Hypothalamus (tissue), 51 donors: ENCODE data around the gene R3HCC1L.
"Not testable (repeated sequence)": the region's sequence is repeated elsewhere in the genome, so short reads cannot be mapped to it uniquely, and the experiment has no call there.

ENCODE experiments used
- DNase-seq, 51 donors: peaks; one replicate each; lab custom pipeline; 2025; lab: John Stamatoyannopoulos, UW

The R3HCC1L gene

DNA sequence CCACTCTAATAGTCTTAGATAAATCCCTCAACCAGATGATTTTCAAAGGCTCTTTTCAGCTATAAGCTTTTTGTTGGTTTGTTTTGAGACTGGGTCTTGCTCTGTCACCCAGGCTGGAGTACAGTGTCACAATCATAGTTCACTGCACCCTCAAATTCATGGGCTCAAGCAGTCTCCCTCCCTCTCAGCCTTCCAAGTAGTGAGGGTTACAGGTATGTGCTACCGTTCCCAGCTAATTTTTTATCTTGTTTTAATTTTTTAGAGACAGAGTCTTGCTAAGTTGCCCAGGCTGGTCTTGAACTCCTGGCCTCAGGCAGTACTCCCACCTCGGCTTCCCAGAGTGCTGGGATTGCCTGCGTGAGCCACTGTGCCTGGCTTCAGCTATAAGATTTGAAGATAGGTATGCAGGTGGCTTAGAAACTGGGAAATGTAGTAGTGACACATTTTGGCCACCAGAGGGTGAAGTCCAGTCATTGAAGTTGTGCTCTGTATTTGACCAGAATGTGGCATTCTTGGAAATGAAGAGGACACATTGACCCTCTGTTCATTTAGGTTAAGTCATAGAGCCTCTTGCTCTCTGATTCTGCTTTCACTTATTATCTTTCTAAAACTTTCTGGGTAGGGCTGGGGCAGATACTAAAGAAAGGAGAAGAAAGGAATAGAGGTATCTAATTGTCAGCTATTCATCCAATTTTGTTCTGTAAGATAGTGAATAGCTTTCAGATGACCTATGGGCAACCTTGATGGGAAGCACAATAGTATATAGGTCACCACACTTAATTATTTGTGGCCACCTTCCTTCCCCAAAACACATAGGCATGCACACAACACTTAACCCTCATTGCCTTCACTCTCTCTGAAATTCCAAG lies 36.0 kb downstream of the R3HCC1L start:
- peak in 11 of 51 donors; percentile 2 to 30 (median 11) for DNase-seq

- DNase-seq = no peak
Observed at GRCh38 chr10:98172073-98172472, 37.6 kb downstream of the R3HCC1L start.

GRCh38 chr10:98172495-98172894 lies 38.0 kb downstream of the R3HCC1L start:
- DNase-seq = no peak

- no peak for DNase-seq
Observed at GRCh38 chr10:98173260-98173659, 38.8 kb downstream of the R3HCC1L start.

DNA sequence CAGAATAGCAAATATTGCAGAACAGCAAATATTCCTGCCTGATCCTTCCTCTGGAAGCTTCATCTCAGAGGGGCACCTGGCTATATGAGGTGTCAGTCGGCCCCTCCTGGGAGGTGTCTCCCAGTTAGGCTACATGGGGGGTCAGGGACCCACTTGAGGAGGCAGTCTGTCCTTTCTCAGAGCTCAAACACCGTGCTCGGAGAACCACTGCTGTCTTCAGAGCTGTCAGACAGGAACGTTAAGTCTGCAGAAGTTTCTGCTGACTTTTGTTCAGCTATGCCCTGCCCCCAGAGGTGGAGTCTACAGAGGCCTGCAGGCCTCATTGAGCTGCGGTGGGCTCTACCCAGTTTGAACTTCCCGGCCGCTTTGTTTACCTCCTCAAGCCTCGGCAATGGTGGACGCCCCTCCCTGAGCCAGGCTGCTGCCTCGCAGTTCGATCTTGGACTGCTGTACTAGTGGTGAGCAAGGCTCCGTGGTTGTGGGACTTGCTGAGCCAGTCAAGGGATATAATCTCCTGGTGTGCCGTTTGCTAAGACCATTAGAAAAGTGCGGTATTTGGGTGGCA lies 48.0 kb downstream of the R3HCC1L start:
- DNase-seq = not testable (repeated sequence)

DNA sequence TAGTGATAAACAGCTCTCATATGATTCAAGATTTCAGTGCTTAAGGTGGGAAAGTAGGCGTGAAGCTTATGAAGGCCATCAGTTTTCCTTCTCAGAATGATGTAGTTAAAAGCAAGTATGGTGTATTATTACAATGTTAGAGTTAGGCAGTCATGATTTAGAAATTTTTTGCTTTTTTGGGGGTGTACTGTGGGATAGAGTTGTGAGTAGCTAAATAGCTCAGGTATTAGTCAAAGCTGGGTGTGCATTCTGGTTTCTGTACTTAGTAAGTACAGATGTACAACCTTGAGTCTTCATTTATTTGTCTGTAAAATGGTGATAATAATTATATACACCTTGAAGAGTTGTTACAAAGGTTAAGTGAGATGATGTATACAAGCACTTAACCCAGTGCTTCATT lies 52.2 kb downstream of the R3HCC1L start:
- no peak for DNase-seq

- DNase-seq = not testable (repeated sequence)
Observed at GRCh38 chr10:98190773-98191172, 56.3 kb downstream of the R3HCC1L start.

GRCh38 chr10:98193037-98193436 lies 58.6 kb downstream of the R3HCC1L start:
- DNase-seq = no peak

DNA sequence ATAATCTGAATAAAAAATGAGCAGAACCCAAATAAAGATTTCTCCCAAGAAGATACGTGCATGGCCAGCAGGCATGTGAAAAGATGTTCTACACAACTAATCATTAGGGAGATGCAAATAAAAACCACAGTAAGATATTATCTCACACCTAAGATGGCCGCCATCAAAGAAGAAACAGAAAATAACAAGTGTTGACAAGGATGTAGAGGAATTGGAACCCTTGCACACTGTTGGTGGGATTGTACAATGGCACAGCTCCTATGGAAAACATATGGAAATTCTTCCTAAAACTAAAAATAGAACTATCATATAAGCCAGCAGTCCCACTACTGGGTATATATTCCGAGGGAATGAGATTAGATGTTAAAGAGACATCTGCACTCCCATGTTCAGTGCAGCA lies 60.2 kb downstream of the R3HCC1L start:
- DNase-seq = no peak

DNA sequence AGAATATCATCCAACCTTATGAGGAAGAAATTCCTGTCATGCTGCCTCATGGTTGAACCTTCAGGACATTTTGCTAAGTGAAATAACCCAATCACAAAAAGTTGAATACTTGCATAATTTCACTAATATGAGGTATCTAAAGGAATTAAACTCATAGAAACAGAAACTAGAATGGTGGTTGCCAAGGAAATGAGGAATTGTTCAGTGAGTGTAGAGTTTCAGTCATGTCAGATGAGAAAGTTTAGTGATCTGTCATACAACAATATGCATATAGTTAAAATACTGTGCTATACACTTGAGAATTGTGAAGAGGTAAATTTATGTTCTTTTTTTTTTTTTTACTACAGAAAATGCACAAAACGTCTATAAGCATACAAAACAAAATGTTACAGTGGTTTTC lies 60.7 kb downstream of the R3HCC1L start:
- DNase-seq = no peak

- no peak for DNase-seq
Observed at GRCh38 chr10:98196985-98197384, 62.5 kb downstream of the R3HCC1L start.

DNA sequence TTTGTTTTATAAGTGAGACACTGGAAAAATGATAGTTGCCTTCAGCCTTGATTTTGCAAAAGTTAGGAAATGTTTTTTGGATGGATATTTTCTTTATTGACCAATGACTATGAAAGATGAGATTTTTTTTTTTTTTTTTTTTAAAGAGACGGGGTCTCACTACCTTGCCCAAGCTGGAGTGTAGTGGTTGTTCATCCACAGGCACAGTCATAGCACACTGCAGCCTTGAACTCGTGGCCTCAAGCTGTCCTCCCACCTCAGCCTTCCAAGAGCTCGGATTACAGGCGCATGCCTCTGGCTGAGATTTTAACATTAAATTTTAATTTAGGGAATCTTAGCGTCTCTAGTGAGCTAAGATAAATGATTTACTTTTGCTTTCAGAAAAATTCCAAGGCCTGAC lies 67.3 kb downstream of the R3HCC1L start:
- no peak for DNase-seq

DNA sequence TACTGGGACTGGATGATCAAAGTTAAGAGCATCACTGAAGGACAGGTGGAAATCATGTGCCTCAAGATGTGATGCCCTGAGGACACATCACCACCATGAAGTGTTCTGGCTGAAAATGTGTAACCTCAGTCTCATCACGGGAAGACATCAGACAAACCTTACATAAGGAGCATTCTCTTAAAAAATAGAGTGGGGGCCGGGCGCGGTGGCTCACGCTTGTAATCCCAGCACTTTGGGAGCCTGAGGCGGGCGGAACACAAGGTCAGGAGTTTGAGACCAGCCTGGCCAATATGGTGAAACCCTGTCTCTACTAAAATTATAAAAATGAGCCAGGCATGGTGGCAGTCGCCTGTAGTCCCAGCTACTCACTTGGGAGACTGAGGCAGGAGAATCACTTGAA lies 67.9 kb downstream of the R3HCC1L start:
- no peak for DNase-seq

DNA sequence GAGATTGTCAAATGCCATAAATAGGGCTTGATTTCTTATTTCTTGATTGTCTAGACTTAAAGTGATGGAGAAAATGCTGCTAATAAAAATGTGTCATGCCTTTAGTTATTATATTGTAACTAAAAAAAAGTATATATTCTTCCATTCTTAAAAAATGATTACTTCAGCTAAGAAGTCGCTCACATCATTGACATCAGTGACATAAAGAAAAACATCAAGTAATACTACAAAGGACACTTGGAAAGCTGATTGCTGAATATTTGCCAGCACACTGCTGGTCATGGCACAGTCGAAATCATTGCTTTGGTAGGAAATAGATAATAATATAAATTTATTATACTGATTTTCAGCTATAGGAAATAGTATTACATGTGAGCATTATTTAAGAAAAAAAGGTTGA lies 70.9 kb downstream of the R3HCC1L start:
- DNase-seq = no peak

GRCh38 chr10:98208925-98209324 lies 74.5 kb downstream of the R3HCC1L start:
- no peak for DNase-seq

- no peak for DNase-seq
Observed at GRCh38 chr10:98209441-98209840, 75.0 kb downstream of the R3HCC1L start.

DNA sequence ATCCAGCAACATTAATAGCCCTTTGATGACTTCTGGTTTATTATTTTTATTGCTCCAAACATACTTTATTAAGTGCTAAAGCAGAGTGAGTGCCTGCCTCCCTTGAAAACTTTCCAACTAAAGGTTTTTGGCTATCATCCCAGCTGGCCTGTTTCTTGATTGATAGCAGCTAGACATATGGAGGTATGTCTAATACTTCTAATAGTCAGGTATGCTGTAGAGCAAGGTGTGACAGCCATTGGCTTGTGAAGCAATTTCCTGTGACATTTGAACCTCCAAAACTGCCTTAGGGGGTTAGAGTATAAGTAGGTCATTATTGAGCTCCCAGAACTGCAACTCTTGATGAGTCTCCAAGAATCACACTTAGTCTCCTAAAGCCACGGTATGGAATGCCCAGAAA lies 77.7 kb downstream of the R3HCC1L start:
- DNase-seq = no peak

- DNase-seq = no peak
Observed at GRCh38 chr10:98213740-98214139, 79.3 kb downstream of the R3HCC1L start.

- no peak for DNase-seq
Observed at GRCh38 chr10:98215373-98215772, 80.9 kb downstream of the R3HCC1L start.

- DNase-seq = no peak
Observed at GRCh38 chr10:98217801-98218200, 83.3 kb downstream of the R3HCC1L start.

DNA sequence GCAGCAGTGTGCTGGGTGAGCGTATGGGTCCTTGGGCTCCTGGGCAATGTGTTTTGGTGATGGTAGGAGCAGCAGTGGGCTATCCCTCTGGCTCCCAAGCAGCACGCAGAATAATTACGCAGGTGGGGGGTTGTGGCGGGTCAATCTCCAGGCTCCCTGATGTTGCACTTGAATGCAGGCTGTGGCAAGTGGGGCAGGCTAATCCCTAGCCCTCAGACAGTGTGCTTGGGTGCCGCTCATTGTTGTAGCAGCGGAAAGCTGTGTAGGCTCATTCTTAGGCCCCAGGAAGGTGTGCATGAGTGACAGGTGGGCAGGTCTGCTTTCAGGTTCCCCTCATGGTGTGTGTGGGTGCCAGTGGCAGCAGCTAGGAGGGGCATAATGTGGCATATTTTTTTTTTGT lies 89.4 kb downstream of the R3HCC1L start:
- DNase-seq = no peak

DNA sequence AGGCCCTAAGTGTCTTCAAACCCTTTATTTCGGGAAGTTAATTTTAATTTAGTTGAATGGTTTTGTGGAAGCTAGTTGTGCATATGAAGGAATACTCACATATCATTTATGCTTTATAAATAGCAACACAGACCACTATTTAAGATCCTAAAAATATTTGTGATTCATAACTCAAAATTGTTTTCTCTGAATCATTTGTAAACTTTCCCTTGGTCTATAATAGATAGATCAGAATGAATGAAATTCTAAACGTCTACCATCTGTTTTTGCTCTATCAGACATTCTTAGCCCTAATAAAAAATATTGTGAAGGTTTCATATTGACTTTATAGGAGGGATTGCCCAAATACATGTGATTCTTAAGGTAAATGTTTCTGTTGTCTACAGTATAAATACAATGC lies 90.1 kb downstream of the R3HCC1L start:
- DNase-seq = no peak
